Peyer's patch (tissue), 4 donors: ENCODE results near the gene EFS.
A peak's percentile ranks its signal among the peaks of the same experiment; 100 is the strongest.

Source experiments
- POLR2A ChIP-seq, 2 donors: fragments of 450-650 bp; IDR thresholded peaks; one replicate each; pipeline ENCODE4 v1.5.1; 2017; ENCODE audit warnings: antibody characterized with exemption in 2 of 2, mild to moderate bottlenecking in 2 of 2, moderate library complexity in 2 of 2
- TF ChIP-seq, protein P1 (sequence below), 6 experiments: fragments of 450-650 bp in 4 of 6; fragments of 200-600 bp in 2 of 6; sonication (generic) in 1 of 6; IDR thresholded peaks; one replicate each; pipeline ENCODE4 v1.5.1; 2017 to 2019; ENCODE audit warnings: antibody characterized with exemption in 6 of 6, mild to moderate bottlenecking in 3 of 6, moderate library complexity in 1 of 6

DNA sequence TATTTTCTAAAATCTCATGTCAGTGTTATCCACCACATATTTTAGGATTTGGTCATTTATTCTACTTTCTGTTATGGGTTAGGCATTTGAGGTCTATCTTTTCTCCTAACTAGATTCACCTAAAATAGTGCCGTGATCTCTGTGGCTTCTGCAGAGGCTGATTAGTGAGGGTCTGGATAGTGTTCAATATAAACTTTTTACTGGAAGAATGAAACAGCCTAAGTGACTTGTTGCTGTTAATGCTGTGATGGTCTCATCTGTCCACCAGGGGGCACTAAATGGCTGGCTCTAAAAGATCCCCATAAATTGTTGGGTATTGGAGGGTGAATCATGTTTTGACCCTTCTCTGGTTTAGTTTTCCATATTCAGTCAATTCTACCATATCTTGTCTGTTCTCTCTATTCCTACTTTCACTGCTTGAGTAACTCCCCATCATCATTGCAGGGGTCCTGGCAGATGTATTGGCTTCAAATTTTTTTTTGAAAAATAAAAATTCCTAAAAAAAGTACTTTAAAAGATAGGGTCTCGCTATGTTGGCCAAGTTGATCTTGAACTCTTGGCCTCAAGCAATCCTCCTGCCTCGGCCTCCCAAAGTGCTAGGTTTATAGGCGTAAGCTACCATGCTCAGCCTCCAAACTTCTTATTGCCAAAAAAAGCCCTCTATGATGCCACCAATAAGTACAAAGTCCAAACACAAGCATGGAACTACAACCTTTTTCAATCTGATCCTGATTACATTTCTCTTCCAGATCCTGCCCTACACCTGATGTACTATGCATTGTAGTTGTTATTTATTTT is 36.8 kb downstream of the EFS start:
- TF ChIP-seq, protein P1, sequence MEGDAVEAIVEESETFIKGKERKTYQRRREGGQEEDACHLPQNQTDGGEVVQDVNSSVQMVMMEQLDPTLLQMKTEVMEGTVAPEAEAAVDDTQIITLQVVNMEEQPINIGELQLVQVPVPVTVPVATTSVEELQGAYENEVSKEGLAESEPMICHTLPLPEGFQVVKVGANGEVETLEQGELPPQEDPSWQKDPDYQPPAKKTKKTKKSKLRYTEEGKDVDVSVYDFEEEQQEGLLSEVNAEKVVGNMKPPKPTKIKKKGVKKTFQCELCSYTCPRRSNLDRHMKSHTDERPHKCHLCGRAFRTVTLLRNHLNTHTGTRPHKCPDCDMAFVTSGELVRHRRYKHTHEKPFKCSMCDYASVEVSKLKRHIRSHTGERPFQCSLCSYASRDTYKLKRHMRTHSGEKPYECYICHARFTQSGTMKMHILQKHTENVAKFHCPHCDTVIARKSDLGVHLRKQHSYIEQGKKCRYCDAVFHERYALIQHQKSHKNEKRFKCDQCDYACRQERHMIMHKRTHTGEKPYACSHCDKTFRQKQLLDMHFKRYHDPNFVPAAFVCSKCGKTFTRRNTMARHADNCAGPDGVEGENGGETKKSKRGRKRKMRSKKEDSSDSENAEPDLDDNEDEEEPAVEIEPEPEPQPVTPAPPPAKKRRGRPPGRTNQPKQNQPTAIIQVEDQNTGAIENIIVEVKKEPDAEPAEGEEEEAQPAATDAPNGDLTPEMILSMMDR (IDR thresholded peaks at IDR 0.05): peak; percentile 82 to 92 (median 88)
- no peak for TF ChIP-seq POLR2A (IDR thresholded peaks at IDR 0.05)
